ENCODE measurements around the gene PCNT.

DNA sequence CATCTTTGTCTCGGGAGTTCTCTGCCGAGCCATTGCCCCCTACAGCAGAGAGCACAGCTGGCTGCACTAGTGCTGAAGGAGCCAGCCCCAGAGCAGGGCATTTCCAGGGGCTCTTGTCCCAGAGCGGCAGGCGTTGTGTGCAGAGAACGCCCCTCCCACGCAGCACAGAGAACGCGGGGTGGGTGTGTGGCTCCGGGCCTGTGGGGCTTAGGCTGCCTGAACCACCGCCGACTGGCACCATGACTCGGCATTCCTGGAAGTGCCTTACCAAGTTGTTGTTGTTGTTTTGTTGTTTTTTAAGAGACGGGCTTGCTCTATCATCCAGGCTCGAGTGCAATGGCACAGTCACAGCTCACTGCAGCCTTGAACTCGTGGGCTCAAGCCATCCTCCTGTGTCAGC is 119.0 kb downstream of the PCNT start:
- TF ChIP-seq, protein P1, sequence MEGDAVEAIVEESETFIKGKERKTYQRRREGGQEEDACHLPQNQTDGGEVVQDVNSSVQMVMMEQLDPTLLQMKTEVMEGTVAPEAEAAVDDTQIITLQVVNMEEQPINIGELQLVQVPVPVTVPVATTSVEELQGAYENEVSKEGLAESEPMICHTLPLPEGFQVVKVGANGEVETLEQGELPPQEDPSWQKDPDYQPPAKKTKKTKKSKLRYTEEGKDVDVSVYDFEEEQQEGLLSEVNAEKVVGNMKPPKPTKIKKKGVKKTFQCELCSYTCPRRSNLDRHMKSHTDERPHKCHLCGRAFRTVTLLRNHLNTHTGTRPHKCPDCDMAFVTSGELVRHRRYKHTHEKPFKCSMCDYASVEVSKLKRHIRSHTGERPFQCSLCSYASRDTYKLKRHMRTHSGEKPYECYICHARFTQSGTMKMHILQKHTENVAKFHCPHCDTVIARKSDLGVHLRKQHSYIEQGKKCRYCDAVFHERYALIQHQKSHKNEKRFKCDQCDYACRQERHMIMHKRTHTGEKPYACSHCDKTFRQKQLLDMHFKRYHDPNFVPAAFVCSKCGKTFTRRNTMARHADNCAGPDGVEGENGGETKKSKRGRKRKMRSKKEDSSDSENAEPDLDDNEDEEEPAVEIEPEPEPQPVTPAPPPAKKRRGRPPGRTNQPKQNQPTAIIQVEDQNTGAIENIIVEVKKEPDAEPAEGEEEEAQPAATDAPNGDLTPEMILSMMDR (IDR thresholded peaks at IDR 0.05), result no peak
- no peak for TF ChIP-seq POLR2A (IDR thresholded peaks at IDR 0.05)

Data from lower leg skin (tissue), 3 donors.